CD4-positive, CD25-positive, alpha-beta regulatory T cell (primary cell): ENCODE data around the gene QSOX1. TPM values are rescaled to one million over a fixed set of nuclear protein-coding genes. Genes with fewer than 3 reads are reported as not detected.
A peak's percentile ranks its signal among the peaks of the same experiment; 100 is the strongest.
"Not testable (repeated sequence)": the region's sequence is repeated elsewhere in the genome, so short reads cannot be mapped to it uniquely, and the experiment has no call there.

ENCODE experiments used
- ATAC-seq, 2 donors: fragments of 150-1000 bp; cut with Tn5 transposase; one replicate each; pipeline ENCODE4 v1.10.0; 2021; ENCODE audit warnings: low read depth in 2 of 2, moderate number of reproducible peaks in 2 of 2, moderate library complexity in 1 of 2
- DNase-seq, 3 donors: peaks; one replicate each; pipeline versions ENCODE4 v3.0.0 to v3.0.0-alpha.2; 2012 to 2022; ENCODE audit warnings: mixed read lengths in 1 of 3
- H3K27ac ChIP-seq: one replicate; pipeline ENCODE4 v1.7.0; 2013; ENCODE audit warnings: mild to moderate bottlenecking, low read length; ENCODE audit not compliant: insufficient read depth, poor library complexity, severe bottlenecking
- H3K27me3 ChIP-seq: one replicate; pipeline ENCODE4 v1.7.0; 2013; ENCODE audit warnings: low read length; ENCODE audit not compliant: control insufficient read depth, insufficient read depth
- H3K36me3 ChIP-seq: one replicate; pipeline ENCODE4 v1.7.0; 2013; ENCODE audit warnings: mild to moderate bottlenecking, low read length, moderate library complexity; ENCODE audit not compliant: control insufficient read depth, insufficient read depth
- H3K4me1 ChIP-seq: 2 replicates; pipeline ENCODE4 v1.7.0; 2013; ENCODE audit warnings: mild to moderate bottlenecking, low read length; ENCODE audit not compliant: insufficient read depth, control insufficient read depth, poor library complexity, severe bottlenecking
- H3K4me3 ChIP-seq: one replicate; pipeline ENCODE4 v1.7.0; 2013; ENCODE audit warnings: low read depth, mild to moderate bottlenecking, low read length, moderate library complexity
- H3K9me3 ChIP-seq, 2 experiments: 1 replicate in 1 of 2; 2 replicates in 1 of 2; pipeline ENCODE4 v1.7.0; 2013; ENCODE audit warnings: low read length in 2 of 2, mild to moderate bottlenecking in 1 of 2, moderate library complexity in 1 of 2; ENCODE audit not compliant: control insufficient read depth in 2 of 2
- H3K27ac Mint-ChIP-seq, 3 donors: one replicate each; pipeline ENCODE4 v1.8.0; 2020 to 2022; ENCODE audit warnings: mild to moderate bottlenecking in 3 of 3, mixed read lengths in 3 of 3, moderate library complexity in 2 of 3
- H3K27me3 Mint-ChIP-seq: one replicate; pipeline ENCODE4 v1.8.0; 2022; ENCODE audit warnings: mild to moderate bottlenecking, mixed read lengths
- H3K36me3 Mint-ChIP-seq: one replicate; pipeline ENCODE4 v1.8.0; 2020; ENCODE audit warnings: mixed read lengths
- H3K4me1 Mint-ChIP-seq, 4 donors: one replicate each; pipeline ENCODE4 v1.8.0; 2020 to 2022; ENCODE audit warnings: mixed read lengths in 4 of 4, mild to moderate bottlenecking in 1 of 4
- H3K4me3 Mint-ChIP-seq, 4 donors: one replicate each; pipeline ENCODE4 v1.8.0; 2020 to 2022; ENCODE audit warnings: mild to moderate bottlenecking in 4 of 4, mixed read lengths in 4 of 4, moderate library complexity in 3 of 4
- H3K9me3 Mint-ChIP-seq, 7 donors: one replicate each; pipeline ENCODE4 v1.8.0; 2020 to 2022; ENCODE audit warnings: mixed read lengths in 7 of 7, mild to moderate bottlenecking in 3 of 7, moderate library complexity in 2 of 7
- polyA plus RNA-seq, 4 donors: library from polyadenylated mRNA; unstranded; fragments of 300-500 nt; fragmentation: Illumina TruSeq; gene quantifications; one replicate each; pipeline ENCODE4 v1.2.3, GENCODE V29; 2021
- total RNA-seq: library from RNA; stranded (reverse); gene quantifications from one replicate; pipeline ENCODE4 v1.2.3, GENCODE V29; 2022

The QSOX1 gene
- total and polyA plus RNA-seq, 5 donors from 2014 or later = 8.4 to 19.9 (median 10.7) TPM

- H3K9me3 Mint-ChIP-seq = peaks cover 0 to 1% (median 0%) of the 10 kb centered on the region in 7 donors
- H3K4me1 ChIP-seq = no peaks in the 10 kb centered on the region
- no peak overlapping the region for H3K27ac Mint-ChIP-seq
- DNase-seq = no peak
- no peaks in the 10 kb centered on the region for H3K4me1 Mint-ChIP-seq
- no peaks in the 10 kb centered on the region for H3K36me3 ChIP-seq
- peaks cover 7% of the 10 kb centered on the region for H3K36me3 Mint-ChIP-seq
- H3K27ac ChIP-seq = no peak overlapping the region
- no peaks in the 10 kb centered on the region for H3K9me3 ChIP-seq
- no peak overlapping the region for H3K4me3 ChIP-seq
- H3K4me3 Mint-ChIP-seq = no peak overlapping the region
- H3K27me3 Mint-ChIP-seq = peaks cover 3% of the 10 kb centered on the region
- ATAC-seq = no peak
- H3K27me3 ChIP-seq = peaks cover 6% of the 10 kb centered on the region
Measured at GRCh38 chr1:180119837-180120236, 34.8 kb upstream of the QSOX1 start.

DNA sequence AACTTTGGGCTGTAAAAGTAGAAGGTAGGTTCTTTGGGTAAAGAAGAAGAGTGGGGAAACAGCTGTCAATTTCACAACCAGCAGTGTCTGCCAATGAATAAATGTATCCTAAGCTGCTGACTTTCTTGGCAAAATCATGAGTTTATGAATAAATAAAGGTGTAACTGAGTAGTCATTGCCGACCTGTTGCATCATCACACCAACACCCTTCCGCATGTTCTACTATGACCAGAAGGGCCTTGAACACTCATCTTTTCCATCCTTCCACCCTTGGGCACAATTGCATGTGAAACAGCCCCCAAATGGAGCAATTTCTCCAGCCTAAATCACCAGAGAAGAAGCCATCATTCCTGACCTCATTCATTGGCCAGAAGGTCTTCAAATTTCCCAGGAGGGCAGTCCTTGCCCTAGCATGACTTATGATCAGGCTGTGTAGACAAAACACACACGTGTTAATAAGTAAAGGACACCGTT, 31.2 kb upstream of the QSOX1 start:
- H3K36me3 ChIP-seq = no peaks in the 10 kb centered on the region
- Mint-ChIP-seq H3K27me3 (peaks cover 4% of the 10 kb centered on the region), H3K4me3 (no peak overlapping the region), H3K4me1 (peaks cover 6 to 12% (median 9%) of the 10 kb centered on the region in 4 donors), H3K9me3 (peaks cover 0 to 2% (median 0%) of the 10 kb centered on the region in 7 donors), H3K36me3 (no peaks in the 10 kb centered on the region), H3K27ac (no peak overlapping the region)
- no peaks in the 10 kb centered on the region for H3K4me1 ChIP-seq
- DNase-seq = no peak
- H3K9me3 ChIP-seq = no peaks in the 10 kb centered on the region
- H3K4me3 ChIP-seq = no peak overlapping the region
- peaks cover 6% of the 10 kb centered on the region for H3K27me3 ChIP-seq
- no peak overlapping the region for H3K27ac ChIP-seq
- ATAC-seq = no peak

DNA sequence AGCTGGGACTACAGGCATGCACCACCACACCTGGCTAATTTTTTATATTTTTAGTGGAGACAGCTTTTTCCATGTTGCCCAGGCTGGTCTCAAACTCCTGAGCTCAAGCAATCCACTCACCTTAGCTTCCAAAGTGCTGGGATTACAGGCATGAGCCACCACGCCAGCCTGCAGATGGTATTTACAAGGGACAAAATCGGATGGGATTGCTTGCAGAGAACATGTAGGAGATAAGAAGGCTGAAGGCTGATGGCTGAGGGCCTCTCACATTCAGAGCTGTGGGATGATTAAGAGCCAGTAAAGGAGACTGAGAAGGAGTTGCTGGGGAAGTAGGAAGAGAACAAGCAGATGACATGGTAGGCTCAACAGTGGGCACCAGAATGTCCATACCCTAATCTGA, 24.0 kb upstream of the QSOX1 start:
- Mint-ChIP-seq H3K27me3 (peaks cover 22% of the 10 kb centered on the region), H3K4me3 (no peak overlapping the region), H3K4me1 (peaks cover 6 to 12% (median 9%) of the 10 kb centered on the region in 4 donors), H3K27ac (no peak overlapping the region), H3K9me3 (peaks cover 0 to 1% (median 0%) of the 10 kb centered on the region in 7 donors), H3K36me3 (peaks cover 6% of the 10 kb centered on the region)
- DNase-seq = no peak
- no peak overlapping the region for H3K27ac ChIP-seq
- no peaks in the 10 kb centered on the region for H3K4me1 ChIP-seq
- peaks cover 11% of the 10 kb centered on the region for H3K27me3 ChIP-seq
- no peak overlapping the region for H3K4me3 ChIP-seq
- ATAC-seq = no peak
- H3K36me3 ChIP-seq = no peaks in the 10 kb centered on the region
- H3K9me3 ChIP-seq = no peaks in the 10 kb centered on the region

DNA sequence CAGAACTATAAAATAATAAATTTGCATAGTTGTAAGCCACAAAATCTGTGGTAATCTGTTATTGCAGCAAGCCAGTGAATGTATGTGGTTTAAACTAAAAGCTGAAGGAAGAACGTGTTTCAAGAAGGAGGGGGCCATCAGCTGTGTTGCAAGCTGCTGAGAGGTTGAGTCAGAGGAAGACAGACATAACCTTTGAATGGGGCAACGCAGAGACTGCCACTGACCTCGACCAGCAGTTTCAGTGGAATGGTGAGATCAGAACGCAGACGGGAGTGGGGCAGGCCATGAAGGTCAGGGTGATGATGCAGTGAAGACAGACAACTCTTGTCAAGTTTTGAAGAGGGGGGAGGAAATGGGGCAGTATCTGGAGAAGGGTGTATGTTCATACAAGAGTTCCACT, 23.2 kb upstream of the QSOX1 start:
- H3K27ac Mint-ChIP-seq = peak overlapping the region in 1 of 3 donors; percentile 9
- Histone ChIP-seq H3K27ac (no peak overlapping the region), H3K27me3 (peaks cover 14% of the 10 kb centered on the region), H3K9me3 (peaks cover 0 to 3% of the 10 kb centered on the region in 2 experiments), H3K4me1 (no peaks in the 10 kb centered on the region), H3K4me3 (no peak overlapping the region), H3K36me3 (no peaks in the 10 kb centered on the region)
- H3K27me3 Mint-ChIP-seq = peaks cover 22% of the 10 kb centered on the region
- H3K9me3 Mint-ChIP-seq = peaks cover 0 to 5% (median 0%) of the 10 kb centered on the region in 7 donors
- peaks cover 4 to 7% (median 5%) of the 10 kb centered on the region in 4 donors for H3K4me1 Mint-ChIP-seq
- ATAC-seq (peak in 1 of 2 donors; percentile 35), DNase-seq (peak in 1 of 3 donors; percentile 14)
- peaks cover 6% of the 10 kb centered on the region for H3K36me3 Mint-ChIP-seq
- no peak overlapping the region for H3K4me3 Mint-ChIP-seq

DNA sequence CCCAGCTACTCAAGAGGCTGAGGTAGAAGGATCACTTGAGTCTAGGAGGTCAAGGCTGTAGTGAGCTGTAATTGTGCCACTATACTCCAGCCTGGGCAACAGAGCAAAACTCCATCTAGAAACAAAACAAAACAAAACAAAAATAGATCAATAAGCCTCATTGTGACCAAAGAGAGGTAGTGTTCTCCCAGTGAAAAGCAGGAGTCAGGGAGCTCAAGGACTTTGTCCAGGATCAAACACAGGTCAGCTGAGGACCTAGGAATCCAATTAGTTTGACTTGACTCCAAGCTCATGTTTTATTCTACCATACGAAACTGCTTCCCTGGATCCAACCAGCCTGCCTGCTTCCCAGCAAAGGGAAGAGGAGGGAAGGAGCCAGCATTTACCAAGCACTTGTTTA, 21.5 kb upstream of the QSOX1 start:
- H3K4me1 Mint-ChIP-seq = no peaks in the 10 kb centered on the region
- no peaks in the 10 kb centered on the region for H3K4me1 ChIP-seq
- no peak overlapping the region for H3K27ac Mint-ChIP-seq
- H3K27ac ChIP-seq = no peak overlapping the region
- no peak overlapping the region for H3K4me3 ChIP-seq
- H3K27me3 Mint-ChIP-seq = peaks cover 34% of the 10 kb centered on the region
- H3K27me3 ChIP-seq = peaks cover 14% of the 10 kb centered on the region
- no peak for ATAC-seq
- DNase-seq = no peak
- H3K9me3 Mint-ChIP-seq = peaks cover 0 to 11% (median 0%) of the 10 kb centered on the region in 7 donors
- peaks cover 0 to 4% of the 10 kb centered on the region in 2 experiments for H3K9me3 ChIP-seq
- H3K4me3 Mint-ChIP-seq = no peak overlapping the region
- H3K36me3 Mint-ChIP-seq = peaks cover 6% of the 10 kb centered on the region
- H3K36me3 ChIP-seq = no peaks in the 10 kb centered on the region

- DNase-seq, H3K27ac ChIP-seq, H3K36me3 ChIP-seq, H3K4me3 Mint-ChIP-seq, H3K4me3 ChIP-seq, H3K36me3 Mint-ChIP-seq, H3K4me1 Mint-ChIP-seq, H3K4me1 ChIP-seq, ATAC-seq, H3K9me3 ChIP-seq, H3K27ac Mint-ChIP-seq: not testable (repeated sequence)
- H3K27me3 ChIP-seq = peaks cover 14% of the 10 kb centered on the region
- Mint-ChIP-seq H3K9me3 (peaks cover 0 to 11% (median 0%) of the 10 kb centered on the region in 7 donors), H3K27me3 (peaks cover 34% of the 10 kb centered on the region)
Measured at GRCh38 chr1:180133688-180134087, 21.0 kb upstream of the QSOX1 start.

DNA sequence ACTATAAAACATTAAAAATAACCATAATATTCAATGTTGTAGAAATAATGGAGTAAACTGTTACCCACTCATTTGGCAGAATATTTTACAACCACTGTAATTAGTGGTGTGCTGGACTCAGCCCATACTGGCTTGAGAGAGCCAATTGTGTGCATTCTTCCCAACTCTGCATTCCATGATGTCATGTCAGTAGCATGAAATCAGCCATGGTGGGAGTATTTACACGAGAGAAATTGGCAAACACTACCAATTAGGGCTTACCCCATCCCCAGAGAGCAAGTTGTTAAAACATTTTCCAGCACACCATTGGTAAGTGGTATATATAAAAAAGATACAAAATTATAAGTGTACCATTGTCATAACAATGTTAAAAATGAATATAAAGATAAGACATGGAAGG, 19.1 kb upstream of the QSOX1 start:
- H3K4me3 ChIP-seq = no peak overlapping the region
- Mint-ChIP-seq H3K9me3 (peaks cover 0 to 11% (median 0%) of the 10 kb centered on the region in 7 donors), H3K4me3 (no peak overlapping the region), H3K27me3 (peaks cover 43% of the 10 kb centered on the region), H3K27ac (no peak overlapping the region), H3K4me1 (no peaks in the 10 kb centered on the region), H3K36me3 (no peaks in the 10 kb centered on the region)
- H3K27me3 ChIP-seq = peaks cover 16% of the 10 kb centered on the region
- no peak overlapping the region for H3K27ac ChIP-seq
- DNase-seq = no peak
- H3K36me3 ChIP-seq = no peaks in the 10 kb centered on the region
- ATAC-seq = no peak
- peaks cover 0 to 4% of the 10 kb centered on the region in 2 experiments for H3K9me3 ChIP-seq
- H3K4me1 ChIP-seq = no peaks in the 10 kb centered on the region

DNA sequence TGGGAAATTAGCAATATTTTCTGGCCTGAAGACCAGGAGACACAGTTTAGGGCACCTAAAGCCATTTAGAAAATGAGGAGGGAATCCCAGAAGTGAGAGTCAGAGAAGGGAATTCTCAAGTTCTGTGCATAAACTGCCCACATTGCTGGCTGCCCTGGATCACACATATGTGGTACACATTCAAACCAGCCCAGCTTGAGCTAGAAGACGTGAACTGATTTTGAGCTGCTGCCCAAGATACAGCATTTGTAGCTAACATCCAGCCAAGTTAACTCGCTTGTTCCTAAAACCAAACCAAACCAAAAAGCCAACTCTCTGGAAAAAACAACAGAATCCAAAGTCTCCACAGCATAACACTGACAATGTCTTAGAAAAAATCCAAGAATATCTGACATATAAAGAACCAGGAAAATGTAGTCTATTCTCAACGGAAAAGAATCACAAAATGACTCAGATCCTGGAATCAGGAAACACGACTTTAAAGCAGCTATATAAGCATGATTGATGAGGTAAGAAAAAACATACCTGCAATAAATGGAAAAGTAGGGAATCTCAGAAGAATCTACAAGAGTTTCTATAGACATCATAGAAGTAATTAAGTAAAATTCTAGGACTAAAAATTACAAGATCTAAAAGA, 18.2 kb upstream of the QSOX1 start:
- Histone ChIP-seq H3K4me3 (no peak overlapping the region), H3K27ac (no peak overlapping the region), H3K9me3 (peaks cover 0 to 4% of the 10 kb centered on the region in 2 experiments), H3K36me3 (no peaks in the 10 kb centered on the region), H3K4me1 (no peaks in the 10 kb centered on the region), H3K27me3 (peaks cover 17% of the 10 kb centered on the region)
- H3K36me3 Mint-ChIP-seq = no peaks in the 10 kb centered on the region
- H3K27ac Mint-ChIP-seq = no peak overlapping the region
- peaks cover 0 to 11% (median 0%) of the 10 kb centered on the region in 7 donors for H3K9me3 Mint-ChIP-seq
- no peaks in the 10 kb centered on the region for H3K4me1 Mint-ChIP-seq
- no peak for ATAC-seq
- DNase-seq = no peak
- no peak overlapping the region for H3K4me3 Mint-ChIP-seq
- H3K27me3 Mint-ChIP-seq = peaks cover 43% of the 10 kb centered on the region
